Cardiac fibroblast (primary cell): ENCODE results near the gene ZNF652.
"Not testable (repeated sequence)": the region's sequence is repeated elsewhere in the genome, so short reads cannot be mapped to it uniquely, and the experiment has no call there.

Experiments used
- DNase-seq, 2 donors: peaks; one replicate each; pipeline versions ENCODE4 v3.0.0 to v3.0.0-alpha.2; 2010; ENCODE audit warnings: low read depth in 2 of 2
- H3K4me3 ChIP-seq, 2 donors: replicated peaks in 1 of 2; 1 replicate in 1 of 2; 2 replicates in 1 of 2; pipeline ENCODE4 v1.5.1; 2011; ENCODE audit warnings: low read depth in 2 of 2, low read length in 2 of 2, mild to moderate bottlenecking in 2 of 2, moderate library complexity in 1 of 2
- CTCF ChIP-seq: IDR thresholded peaks from one replicate; pipeline ENCODE4 v1.5.1; 2011; ENCODE audit warnings: low read depth, mild to moderate bottlenecking, low read length, inconsistent platforms

The ZNF652 gene

GRCh38 chr17:49393491-49394255 lies 31.6 kb upstream of the ZNF652 start:
- peak in 1 of 2 donors; percentile 31 for DNase-seq
- H3K4me3 ChIP-seq, result no peak overlapping the region
- no peak for TF ChIP-seq CTCF

GRCh38 chr17:49390548-49391324 lies 28.7 kb upstream of the ZNF652 start:
- no peak for TF ChIP-seq CTCF
- H3K4me3 ChIP-seq, result no peak overlapping the region
- DNase-seq, result peak; percentile 6 to 61

GRCh38 chr17:49389514-49390347 lies 27.7 kb upstream of the ZNF652 start:
- H3K4me3 ChIP-seq, result not testable (repeated sequence)
- peak in 1 of 2 donors; percentile 19 for DNase-seq

- DNase-seq, result peak in 1 of 2 donors; percentile 9
- no peak for TF ChIP-seq CTCF
- H3K4me3 ChIP-seq, result no peak overlapping the region
These were observed 26.9 kb upstream of the ZNF652 start for GRCh38 chr17:49388692-49389513.

- no peak for DNase-seq
- no peak for TF ChIP-seq CTCF
- H3K4me3 ChIP-seq, result no peak overlapping the region
These were observed 26.2 kb upstream of the ZNF652 start for GRCh38 chr17:49388290-49388640.

GRCh38 chr17:49387498-49388289 lies 25.6 kb upstream of the ZNF652 start:
- DNase-seq, result no peak
- H3K4me3 ChIP-seq, result no peak overlapping the region
- no peak for TF ChIP-seq CTCF
